ENCODE measurements around the gene METTL18.

Gene METTL18

GRCh38 chr1:169768161-169768560 is 26.5 kb downstream of the METTL18 start:
- no peaks in the 10 kb centered on the region for H3K36me3 ChIP-seq (ENCODE audit: insufficient read depth, low read length)
- H3K4me2 ChIP-seq (ENCODE audit: insufficient read depth, low read length) = no peak overlapping the region
- H3K9me3 ChIP-seq (ENCODE audit: insufficient read depth, low read length, severe bottlenecking) = no peaks in the 10 kb centered on the region
- ATAC-seq (ENCODE audit: insufficient read depth, low read depth) = no peak
- DNase-seq = no peak
- no peaks in the 10 kb centered on the region for H4K20me1 ChIP-seq (ENCODE audit: insufficient read depth, low read length)
- no peaks in the 10 kb centered on the region for H3K79me2 ChIP-seq (ENCODE audit: insufficient read depth, low read length)
- H2AFZ ChIP-seq (ENCODE audit: low read depth, low read length) = no peak overlapping the region
- no peak overlapping the region for H3K4me3 ChIP-seq (ENCODE audit: low read depth in 1 of 2, low read length in 2 of 2)
- H3K4me1 ChIP-seq (ENCODE audit: insufficient read depth, low read length) = peaks cover 8% of the 10 kb centered on the region; the same call in 1 of the 2 replicates
- no peaks in the 10 kb centered on the region for H3K27me3 ChIP-seq (ENCODE audit: insufficient read depth, low read length, poor library complexity)
- no peak overlapping the region for H3K27ac ChIP-seq (ENCODE audit: low read length)
- TF ChIP-seq EZH2 (IDR thresholded peaks at IDR 0.05; ENCODE audit: borderline replicate concordance, low read depth, low read length, severe bottlenecking) = no peak
- TF ChIP-seq CTCF (IDR thresholded peaks at IDR 0.05; ENCODE audit: borderline replicate concordance, extremely low read depth, low read length, poor library complexity, severe bottlenecking) = no peak
- no peak overlapping the region for H3K9ac ChIP-seq (ENCODE audit: low read depth, low read length)

GRCh38 chr1:169765580-169766331 is 29.0 kb downstream of the METTL18 start:
- no peak overlapping the region for H3K4me2 ChIP-seq (ENCODE audit: insufficient read depth, low read length)
- H3K9ac ChIP-seq (ENCODE audit: low read depth, low read length) = no peak overlapping the region
- no peaks in the 10 kb centered on the region for H3K27me3 ChIP-seq (ENCODE audit: insufficient read depth, low read length, poor library complexity)
- ATAC-seq (ENCODE audit: insufficient read depth, low read depth) = no peak
- H3K4me3 ChIP-seq (ENCODE audit: low read depth in 1 of 2, low read length in 2 of 2) = no peak overlapping the region
- DNase-seq = no peak
- no peaks in the 10 kb centered on the region for H3K79me2 ChIP-seq (ENCODE audit: insufficient read depth, low read length)
- TF ChIP-seq EZH2 (IDR thresholded peaks at IDR 0.05; ENCODE audit: borderline replicate concordance, low read depth, low read length, severe bottlenecking) (no peak), CTCF (IDR thresholded peaks at IDR 0.05; ENCODE audit: borderline replicate concordance, extremely low read depth, low read length, poor library complexity, severe bottlenecking) (no peak)
- no peaks in the 10 kb centered on the region for H4K20me1 ChIP-seq (ENCODE audit: insufficient read depth, low read length)
- H2AFZ ChIP-seq (ENCODE audit: low read depth, low read length) = no peak overlapping the region
- H3K36me3 ChIP-seq (ENCODE audit: insufficient read depth, low read length) = no peaks in the 10 kb centered on the region
- H3K9me3 ChIP-seq (ENCODE audit: insufficient read depth, low read length, severe bottlenecking) = no peaks in the 10 kb centered on the region
- peaks cover 8% of the 10 kb centered on the region; the same call in 1 of the 2 replicates for H3K4me1 ChIP-seq (ENCODE audit: insufficient read depth, low read length)
- H3K27ac ChIP-seq (ENCODE audit: low read length) = no peak overlapping the region

GRCh38 chr1:169764919-169765318 is 29.8 kb downstream of the METTL18 start:
- Histone ChIP-seq H3K4me2 (ENCODE audit: insufficient read depth, low read length) (no peak overlapping the region), H2AFZ (ENCODE audit: low read depth, low read length) (no peak overlapping the region), H3K36me3 (ENCODE audit: insufficient read depth, low read length) (no peaks in the 10 kb centered on the region), H3K9ac (ENCODE audit: low read depth, low read length) (no peak overlapping the region), H3K27me3 (ENCODE audit: insufficient read depth, low read length, poor library complexity) (no peaks in the 10 kb centered on the region), H3K9me3 (ENCODE audit: insufficient read depth, low read length, severe bottlenecking) (no peaks in the 10 kb centered on the region), H3K79me2 (ENCODE audit: insufficient read depth, low read length) (no peaks in the 10 kb centered on the region), H3K4me3 (ENCODE audit: low read depth in 1 of 2, low read length in 2 of 2) (no peak overlapping the region), H4K20me1 (ENCODE audit: insufficient read depth, low read length) (no peaks in the 10 kb centered on the region), H3K4me1 (ENCODE audit: insufficient read depth, low read length) (peaks cover 8% of the 10 kb centered on the region; the same call in 1 of the 2 replicates), H3K27ac (ENCODE audit: low read length) (no peak overlapping the region)
- TF ChIP-seq CTCF (IDR thresholded peaks at IDR 0.05; ENCODE audit: borderline replicate concordance, extremely low read depth, low read length, poor library complexity, severe bottlenecking) (no peak), EZH2 (IDR thresholded peaks at IDR 0.05; ENCODE audit: borderline replicate concordance, low read depth, low read length, severe bottlenecking) (no peak)
- DNase-seq (no peak), ATAC-seq (ENCODE audit: insufficient read depth, low read depth) (no peak)
